GM12873 (cell line): ENCODE data around the gene GSX2.

ENCODE experiments used
- CTCF ChIP-seq: IDR thresholded peaks from 2 replicates; pipeline ENCODE4 v1.5.1; 2012; ENCODE audit warnings: low read depth, mild to moderate bottlenecking, moderate library complexity, low read length, control low read depth; ENCODE audit not compliant: insufficient read depth; ENCODE audit errors: missing control alignments

GSX2 gene

GRCh38 chr4:54061067-54061466, 38.9 kb upstream of the GSX2 start:
- TF ChIP-seq CTCF: no peak

- no peak for TF ChIP-seq CTCF
Measured at GRCh38 chr4:54061873-54062272, 38.1 kb upstream of the GSX2 start.

- no peak for TF ChIP-seq CTCF
Measured at GRCh38 chr4:54062392-54062791, 37.6 kb upstream of the GSX2 start.

GRCh38 chr4:54063229-54063628, 36.7 kb upstream of the GSX2 start:
- TF ChIP-seq CTCF: no peak

GRCh38 chr4:54063737-54064316, 36.1 kb upstream of the GSX2 start:
- no peak for TF ChIP-seq CTCF

GRCh38 chr4:54064317-54065111, 35.4 kb upstream of the GSX2 start, which contains the start of gene CHIC2:
Gene CHIC2 (minus strand): TSS chr4:54064605. CDS start chr4:54064300, 305 bp downstream.
- no peak for TF ChIP-seq CTCF

GRCh38 chr4:54065282-54066087, 34.5 kb upstream of the GSX2 start:
- TF ChIP-seq CTCF: no peak
